WTC11 (cell line): ENCODE measurements around the gene RPS15A. TPM values are rescaled to one million over a fixed set of nuclear protein-coding genes. Genes with fewer than 3 reads are reported as not detected.
A peak's percentile ranks its signal among the peaks of the same experiment; 100 is the strongest.

Source experiments
- AFF4 ChIP-seq: sonication (generic); formaldehyde crosslinking; IDR thresholded peaks from 2 replicates; pipeline ENCODE4 v1.8.1; 2023; ENCODE audit warnings: mild to moderate bottlenecking, missing genetic modification reagents, borderline replicate concordance
- AR ChIP-seq: fragments of 250-450 bp; sonication (Bioruptor Pico); IDR thresholded peaks from 2 replicates; pipeline ENCODE4 v1.9.0; 2021; ENCODE audit warnings: mild to moderate bottlenecking
- CDX4 ChIP-seq: fragments of 250-450 bp; sonication (Bioruptor Pico); IDR thresholded peaks from 2 replicates; pipeline ENCODE4 v1.9.0; 2021; ENCODE audit warnings: moderate library complexity, mild to moderate bottlenecking, inconsistent platforms, borderline replicate concordance
- CTCF ChIP-seq: fragments of 200-600 bp; IDR thresholded peaks from 2 replicates; pipeline ENCODE4 v1.8.0; 2022; ENCODE audit warnings: antibody characterized with exemption
- E2F1 ChIP-seq: sonication (generic); formaldehyde crosslinking; IDR thresholded peaks from 2 replicates; pipeline ENCODE4 v1.8.0; 2022; ENCODE audit warnings: mild to moderate bottlenecking, missing genetic modification reagents
- E2F5 ChIP-seq: sonication (generic); formaldehyde crosslinking; IDR thresholded peaks from 2 replicates; pipeline ENCODE4 v1.8.1; 2022; ENCODE audit warnings: mild to moderate bottlenecking, moderate library complexity, missing genetic modification reagents
- ELF4 ChIP-seq: sonication (generic); formaldehyde crosslinking; IDR thresholded peaks from 2 replicates; pipeline ENCODE4 v1.8.1; 2022; ENCODE audit warnings: low read depth, mild to moderate bottlenecking, moderate library complexity, missing genetic modification reagents
- EMX1 ChIP-seq: fragments of 250-450 bp; sonication (Bioruptor Pico); IDR thresholded peaks from 2 replicates; pipeline ENCODE4 v1.8.0; 2021; ENCODE audit warnings: mild to moderate bottlenecking
- GRHL2 ChIP-seq: fragments of 250-450 bp; sonication (Bioruptor Pico); IDR thresholded peaks from 2 replicates; pipeline ENCODE4 v1.8.0; 2022; ENCODE audit warnings: mild to moderate bottlenecking, moderate library complexity; ENCODE audit not compliant: insufficient replicate concordance, severe bottlenecking
- MAX ChIP-seq: sonication (generic); formaldehyde crosslinking; IDR thresholded peaks from 2 replicates; pipeline ENCODE4 v1.8.0; 2022; ENCODE audit warnings: mild to moderate bottlenecking, missing genetic modification reagents
- PRRX2 ChIP-seq: fragments of 250-450 bp; sonication (Bioruptor Pico); IDR thresholded peaks from 2 replicates; pipeline ENCODE4 v1.8.0; 2021; ENCODE audit warnings: mild to moderate bottlenecking
- TCF7 ChIP-seq: sonication (generic); formaldehyde crosslinking; IDR thresholded peaks from 2 replicates; pipeline ENCODE4 v1.8.0; 2022; ENCODE audit warnings: mild to moderate bottlenecking, low read depth, missing genetic modification reagents, moderate library complexity
- USF2 ChIP-seq: sonication (generic); formaldehyde crosslinking; IDR thresholded peaks from 2 replicates; pipeline ENCODE4 v1.8.1; 2023; ENCODE audit warnings: mild to moderate bottlenecking, missing genetic modification reagents, moderate library complexity
- ZNF219 ChIP-seq: sonication (generic); formaldehyde crosslinking; IDR thresholded peaks from 2 replicates; pipeline ENCODE4 v1.8.0; 2023; ENCODE audit warnings: missing genetic modification reagents, mild to moderate bottlenecking, borderline replicate concordance
- ZNF232 ChIP-seq: sonication (generic); formaldehyde crosslinking; IDR thresholded peaks from 2 replicates; pipeline ENCODE4 v1.8.0; 2022; ENCODE audit warnings: mild to moderate bottlenecking, missing genetic modification reagents
- ZNF423 ChIP-seq: fragments of 250-450 bp; sonication (Bioruptor Pico); IDR thresholded peaks from 2 replicates; pipeline ENCODE4 v2.1.2; 2022; ENCODE audit warnings: mild to moderate bottlenecking, moderate library complexity
- total RNA-seq: library from RNA; stranded (reverse); gene quantifications from 3 replicates; pipeline ENCODE4 v1.2.3, GENCODE V29; 2021

RPS15A gene
- total RNA-seq, 1 experiment from 2014 or later: 1,612 TPM

- TF ChIP-seq AR: 0 out of 2 replicates have a peak, but pooled peaks have one; percentile 73
- no peak; the same call in 1 of the 2 replicates for TF ChIP-seq PRRX2 (CRISPR knock-in tag)
- TF ChIP-seq ZNF232 (CRISPR knock-in tag): peak; percentile 45; the same call in 1 of the 2 replicates
- TF ChIP-seq MAX (CRISPR knock-in tag): peak; percentile 90
- no peak for TF ChIP-seq GRHL2 (CRISPR knock-in tag)
- peak; percentile 71 for TF ChIP-seq CTCF
- no peak for TF ChIP-seq CDX4 (CRISPR knock-in tag)
- TF ChIP-seq EMX1 (CRISPR knock-in tag): peak; percentile 88; the same call in 1 of the 2 replicates
- peak; percentile 48; the same call in 1 of the 2 replicates for TF ChIP-seq USF2 (CRISPR knock-in tag)
- TF ChIP-seq TCF7 (CRISPR knock-in tag): 0 out of 2 replicates have a peak, but pooled peaks have one; percentile 80
- TF ChIP-seq ELF4: no peak
- TF ChIP-seq ZNF219 (CRISPR knock-in tag): no peak
- peak; percentile 81; the same call in 1 of the 2 replicates for TF ChIP-seq AFF4 (CRISPR knock-in tag)
- TF ChIP-seq ZNF423 (CRISPR knock-in tag): no peak
- no peak for TF ChIP-seq E2F1 (CRISPR knock-in tag)
- TF ChIP-seq E2F5 (CRISPR knock-in tag): no peak
- TF ChIP-seq, all 79 proteins: peak for 38
These were observed 11.2 kb upstream of the RPS15A start, which contains the start of gene ARL6IP1 (continued) for GRCh38 chr16:18801145-18801972.
